Uterus (tissue), 2 donors: Measurements from ENCODE around the gene STK39.

Experiments
- POLR2A ChIP-seq, 2 donors: fragments of 450-650 bp; IDR thresholded peaks; one replicate each; pipeline ENCODE4 v1.6.1; 2016; ENCODE audit warnings: antibody characterized with exemption in 2 of 2, mild to moderate bottlenecking in 1 of 2, moderate library complexity in 1 of 2
- TF ChIP-seq, protein P1 (sequence below), 4 experiments: fragments of 200-600 bp in 2 of 4; fragments of 450-650 bp in 2 of 4; sonication (generic) in 2 of 4; IDR thresholded peaks; one replicate each; pipeline ENCODE4 v1.5.1; 2016 to 2019; ENCODE audit warnings: antibody characterized with exemption in 4 of 4, mild to moderate bottlenecking in 2 of 4, moderate library complexity in 1 of 4

- TF ChIP-seq, protein P1, sequence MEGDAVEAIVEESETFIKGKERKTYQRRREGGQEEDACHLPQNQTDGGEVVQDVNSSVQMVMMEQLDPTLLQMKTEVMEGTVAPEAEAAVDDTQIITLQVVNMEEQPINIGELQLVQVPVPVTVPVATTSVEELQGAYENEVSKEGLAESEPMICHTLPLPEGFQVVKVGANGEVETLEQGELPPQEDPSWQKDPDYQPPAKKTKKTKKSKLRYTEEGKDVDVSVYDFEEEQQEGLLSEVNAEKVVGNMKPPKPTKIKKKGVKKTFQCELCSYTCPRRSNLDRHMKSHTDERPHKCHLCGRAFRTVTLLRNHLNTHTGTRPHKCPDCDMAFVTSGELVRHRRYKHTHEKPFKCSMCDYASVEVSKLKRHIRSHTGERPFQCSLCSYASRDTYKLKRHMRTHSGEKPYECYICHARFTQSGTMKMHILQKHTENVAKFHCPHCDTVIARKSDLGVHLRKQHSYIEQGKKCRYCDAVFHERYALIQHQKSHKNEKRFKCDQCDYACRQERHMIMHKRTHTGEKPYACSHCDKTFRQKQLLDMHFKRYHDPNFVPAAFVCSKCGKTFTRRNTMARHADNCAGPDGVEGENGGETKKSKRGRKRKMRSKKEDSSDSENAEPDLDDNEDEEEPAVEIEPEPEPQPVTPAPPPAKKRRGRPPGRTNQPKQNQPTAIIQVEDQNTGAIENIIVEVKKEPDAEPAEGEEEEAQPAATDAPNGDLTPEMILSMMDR (IDR thresholded peaks at IDR 0.05) = no peak
- TF ChIP-seq POLR2A (IDR thresholded peaks at IDR 0.05) = no peak
These were observed 29.9 kb upstream of the STK39 start for GRCh38 chr2:168277276-168277675.
